K562 (cell line): Measurements from ENCODE around the gene DHPS. TPM values are rescaled to one million over a fixed set of nuclear protein-coding genes. Genes with fewer than 3 reads are reported as not detected.

ENCODE experiments used
- SNIP1 ChIP-seq: fragments of 450-650 bp; IDR thresholded peaks from 2 replicates; pipeline ENCODE4 v1.7.1; 2017; ENCODE audit warnings: low read depth, mild to moderate bottlenecking
- polyA plus RNA-seq, 8 experiments: library from polyadenylated mRNA; depleted of rRNA in 4 of 8; stranded (reverse) in 5 of 8; unstranded in 3 of 8; fragments of >200 nt; fragmentation: Nextera tagmentation in 2 of 8; fragmentation: Illumina TruSeq in 1 of 8; extraction: Ambion mirVana in 2 of 8; extraction: Trizol in 1 of 8; gene quantifications; 2 replicates each; pipeline versions ENCODE4 v1.2.1 to v1.2.3, GENCODE V29; 2011 to 2014; ENCODE audit warnings: inconsistent platforms in 1 of 8, missing spikeins in 1 of 8
- total RNA-seq, 7 experiments: library from RNA; depleted of rRNA in 6 of 7; stranded (reverse); fragments of >200 nt in 6 of 7; fragmentation: Illumina TruSeq in 2 of 7; extraction: Trizol in 2 of 7; gene quantifications; 2 replicates each; pipeline versions ENCODE4 v1.2.1 to v1.2.3, GENCODE V29; 2011 to 2021; ENCODE audit warnings: low replicate concordance in 1 of 7
- TF ChIP-seq, protein P1 (sequence below): sonication (generic); formaldehyde crosslinking; IDR thresholded peaks from 2 replicates; pipeline ENCODE4 v1.8.0; 2023; ENCODE audit warnings: missing genetic modification reagents, mild to moderate bottlenecking, borderline replicate concordance

DHPS gene
- total and polyA plus RNA-seq, 9 of the 15 experiments (the other 6 are each of a cell fraction or from before 2014, with no cell fraction given), result 47.1 to 110 (median 79.9) TPM

DNA sequence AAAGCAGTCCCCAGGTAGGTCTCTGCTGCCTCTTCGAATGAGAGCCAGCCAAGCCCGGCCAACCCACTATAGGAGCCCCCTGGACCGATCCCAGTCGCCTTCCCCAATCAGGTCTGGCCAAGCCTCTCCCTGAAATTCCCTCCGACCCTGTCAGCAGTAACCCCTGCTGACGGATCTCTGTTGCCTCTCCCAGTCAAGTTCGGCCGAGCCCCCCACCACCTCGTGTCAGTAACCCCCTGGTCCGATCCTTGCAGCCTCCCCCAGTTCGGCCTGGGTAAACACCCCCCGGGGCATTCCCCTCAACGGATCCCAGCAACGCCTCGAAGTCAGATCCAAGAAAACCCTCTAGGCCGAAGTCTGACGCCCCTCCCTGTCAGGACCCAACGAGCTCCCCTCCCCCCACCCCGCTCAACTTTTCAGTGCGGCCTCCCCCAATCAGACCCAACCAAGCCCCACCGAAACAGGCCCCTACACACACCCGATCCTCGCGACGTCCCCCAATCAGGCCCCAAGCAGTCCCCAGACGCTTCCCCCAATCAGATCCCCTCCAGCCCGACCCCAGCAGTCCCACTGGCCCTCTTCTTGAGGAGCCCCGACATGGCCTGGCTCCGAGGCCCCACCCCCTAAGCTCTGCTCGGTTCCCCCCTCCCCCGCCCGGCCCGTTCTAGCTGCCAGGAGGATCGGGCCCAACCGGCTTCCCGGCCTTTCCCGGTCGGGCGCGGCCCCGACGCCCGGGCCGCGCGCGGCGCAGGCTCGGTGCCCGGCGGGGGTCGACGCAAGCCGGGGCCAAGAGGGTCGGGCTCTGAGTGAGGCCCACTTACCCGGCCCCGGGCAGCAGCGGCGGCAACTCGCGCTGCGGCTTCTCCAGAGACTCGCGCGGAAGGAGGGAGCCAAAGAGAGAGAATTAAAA lies 40.2 kb upstream of the DHPS start (continued):
- TF ChIP-seq, protein P1, sequence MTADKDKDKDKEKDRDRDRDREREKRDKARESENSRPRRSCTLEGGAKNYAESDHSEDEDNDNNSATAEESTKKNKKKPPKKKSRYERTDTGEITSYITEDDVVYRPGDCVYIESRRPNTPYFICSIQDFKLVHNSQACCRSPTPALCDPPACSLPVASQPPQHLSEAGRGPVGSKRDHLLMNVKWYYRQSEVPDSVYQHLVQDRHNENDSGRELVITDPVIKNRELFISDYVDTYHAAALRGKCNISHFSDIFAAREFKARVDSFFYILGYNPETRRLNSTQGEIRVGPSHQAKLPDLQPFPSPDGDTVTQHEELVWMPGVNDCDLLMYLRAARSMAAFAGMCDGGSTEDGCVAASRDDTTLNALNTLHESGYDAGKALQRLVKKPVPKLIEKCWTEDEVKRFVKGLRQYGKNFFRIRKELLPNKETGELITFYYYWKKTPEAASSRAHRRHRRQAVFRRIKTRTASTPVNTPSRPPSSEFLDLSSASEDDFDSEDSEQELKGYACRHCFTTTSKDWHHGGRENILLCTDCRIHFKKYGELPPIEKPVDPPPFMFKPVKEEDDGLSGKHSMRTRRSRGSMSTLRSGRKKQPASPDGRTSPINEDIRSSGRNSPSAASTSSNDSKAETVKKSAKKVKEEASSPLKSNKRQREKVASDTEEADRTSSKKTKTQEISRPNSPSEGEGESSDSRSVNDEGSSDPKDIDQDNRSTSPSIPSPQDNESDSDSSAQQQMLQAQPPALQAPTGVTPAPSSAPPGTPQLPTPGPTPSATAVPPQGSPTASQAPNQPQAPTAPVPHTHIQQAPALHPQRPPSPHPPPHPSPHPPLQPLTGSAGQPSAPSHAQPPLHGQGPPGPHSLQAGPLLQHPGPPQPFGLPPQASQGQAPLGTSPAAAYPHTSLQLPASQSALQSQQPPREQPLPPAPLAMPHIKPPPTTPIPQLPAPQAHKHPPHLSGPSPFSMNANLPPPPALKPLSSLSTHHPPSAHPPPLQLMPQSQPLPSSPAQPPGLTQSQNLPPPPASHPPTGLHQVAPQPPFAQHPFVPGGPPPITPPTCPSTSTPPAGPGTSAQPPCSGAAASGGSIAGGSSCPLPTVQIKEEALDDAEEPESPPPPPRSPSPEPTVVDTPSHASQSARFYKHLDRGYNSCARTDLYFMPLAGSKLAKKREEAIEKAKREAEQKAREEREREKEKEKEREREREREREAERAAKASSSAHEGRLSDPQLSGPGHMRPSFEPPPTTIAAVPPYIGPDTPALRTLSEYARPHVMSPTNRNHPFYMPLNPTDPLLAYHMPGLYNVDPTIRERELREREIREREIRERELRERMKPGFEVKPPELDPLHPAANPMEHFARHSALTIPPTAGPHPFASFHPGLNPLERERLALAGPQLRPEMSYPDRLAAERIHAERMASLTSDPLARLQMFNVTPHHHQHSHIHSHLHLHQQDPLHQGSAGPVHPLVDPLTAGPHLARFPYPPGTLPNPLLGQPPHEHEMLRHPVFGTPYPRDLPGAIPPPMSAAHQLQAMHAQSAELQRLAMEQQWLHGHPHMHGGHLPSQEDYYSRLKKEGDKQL (CRISPR knock-in tag), result no peak
- no peak for TF ChIP-seq SNIP1
- TF ChIP-seq, all 486 proteins: peak for 22
